CD14-positive monocyte (primary cell): ENCODE data around the gene NTRK2. TPM values are rescaled to one million over a fixed set of nuclear protein-coding genes. Genes with fewer than 3 reads are reported as not detected.

Source experiments
- DNase-seq, 3 donors: peaks; one replicate each; pipeline ENCODE4 v3.0.0-alpha.2; 2011 to 2022
- H2AFZ ChIP-seq: 2 replicates; pipeline ENCODE4 v1.6.0; 2012; ENCODE audit warnings: mild to moderate bottlenecking, low read depth, low read length, inconsistent platforms; ENCODE audit not compliant: insufficient read depth, poor library complexity, severe bottlenecking
- H3K27ac ChIP-seq, 2 donors: 1 replicate in 1 of 2; 2 replicates in 1 of 2; pipeline ENCODE4 v1.5.1; 2012 to 2013; ENCODE audit warnings: low read length in 2 of 2, control low read depth in 1 of 2, inconsistent platforms in 1 of 2, low read depth in 1 of 2, mild to moderate bottlenecking in 1 of 2
- H3K27me3 ChIP-seq, 2 donors: one replicate each; pipeline versions ENCODE4 v1.6.0 to v1.6.1; 2011 to 2013; ENCODE audit warnings: low read length in 2 of 2; ENCODE audit not compliant: control insufficient read depth in 2 of 2, insufficient read depth in 2 of 2
- H3K36me3 ChIP-seq, 2 donors: replicated peaks in 1 of 2; 1 replicate in 1 of 2; 2 replicates in 1 of 2; pipeline versions ENCODE4 v1.5.1 to v1.6.1; 2012 to 2013; ENCODE audit warnings: low read length in 2 of 2, control low read depth in 1 of 2, inconsistent platforms in 1 of 2, mild to moderate bottlenecking in 1 of 2; ENCODE audit not compliant: insufficient read depth in 2 of 2, control insufficient read depth in 1 of 2
- H3K4me1 ChIP-seq, 2 donors: 1 replicate in 1 of 2; 2 replicates in 1 of 2; pipeline versions ENCODE4 v1.5.1 to v1.6.1; 2012 to 2013; ENCODE audit warnings: low read length in 2 of 2, control low read depth in 1 of 2, inconsistent platforms in 1 of 2, mild to moderate bottlenecking in 1 of 2, moderate library complexity in 1 of 2; ENCODE audit not compliant: insufficient read depth in 2 of 2, control insufficient read depth in 1 of 2
- H3K4me2 ChIP-seq: replicated peaks from 2 replicates; pipeline ENCODE3; 2012; ENCODE audit warnings: low read length, moderate library complexity, mild to moderate bottlenecking; ENCODE audit not compliant: poor library complexity, severe bottlenecking; ENCODE audit errors: extremely low read depth
- H3K4me3 ChIP-seq, 3 experiments: fragments of 200-600 bp in 1 of 3; sonication (generic) in 1 of 3; replicated peaks in 1 of 3; 1 replicate in 2 of 3; 2 replicates in 1 of 3; pipeline ENCODE4 v1.5.1; 2011 to 2013; ENCODE audit warnings: low read length in 3 of 3, mild to moderate bottlenecking in 3 of 3, control low read depth in 2 of 3, low read depth in 2 of 3, inconsistent platforms in 1 of 3, moderate library complexity in 1 of 3
- H3K79me2 ChIP-seq: 2 replicates; pipeline ENCODE4 v1.6.0; 2012; ENCODE audit warnings: mild to moderate bottlenecking, control low read depth, inconsistent platforms, low read length, moderate library complexity; ENCODE audit not compliant: insufficient read depth
- H3K9ac ChIP-seq: 2 replicates; pipeline ENCODE4 v1.6.0; 2017; ENCODE audit warnings: low read length, mild to moderate bottlenecking; ENCODE audit not compliant: insufficient read depth, poor library complexity, severe bottlenecking
- H3K9me3 ChIP-seq, 2 donors: replicated peaks in 1 of 2; 1 replicate in 1 of 2; 2 replicates in 1 of 2; pipeline versions ENCODE4 v1.5.1 to v1.6.1; 2012 to 2013; ENCODE audit warnings: low read length in 2 of 2, control low read depth in 1 of 2; ENCODE audit not compliant: control insufficient read depth in 1 of 2, insufficient read depth in 1 of 2
- H4K20me1 ChIP-seq: 2 replicates; pipeline ENCODE4 v1.6.0; 2012; ENCODE audit warnings: mild to moderate bottlenecking, low read length, control low read depth, moderate library complexity; ENCODE audit not compliant: insufficient read depth
- H3K27ac Mint-ChIP-seq, 7 donors: one replicate each; pipeline ENCODE4 v1.8.0; 2020; ENCODE audit warnings: mild to moderate bottlenecking in 7 of 7, mixed read lengths in 7 of 7, moderate library complexity in 6 of 7, inconsistent platforms in 2 of 7
- H3K27me3 Mint-ChIP-seq, 3 donors: one replicate each; pipeline ENCODE4 v1.8.0; 2021 to 2022; ENCODE audit warnings: low read depth in 3 of 3, mild to moderate bottlenecking in 3 of 3, mixed read lengths in 3 of 3, moderate library complexity in 3 of 3, inconsistent platforms in 1 of 3
- H3K36me3 Mint-ChIP-seq, 2 donors: one replicate each; pipeline ENCODE4 v1.8.0; 2020; ENCODE audit warnings: mixed read lengths in 2 of 2, inconsistent platforms in 1 of 2, mild to moderate bottlenecking in 1 of 2
- H3K4me1 Mint-ChIP-seq: one replicate; pipeline ENCODE4 v1.8.0; 2020; ENCODE audit warnings: mild to moderate bottlenecking, mixed read lengths
- H3K4me3 Mint-ChIP-seq, 2 donors: one replicate each; pipeline ENCODE4 v1.8.0; 2020; ENCODE audit warnings: mild to moderate bottlenecking in 2 of 2, mixed read lengths in 2 of 2, moderate library complexity in 1 of 2
- H3K9me3 Mint-ChIP-seq, 7 donors: one replicate each; pipeline ENCODE4 v1.8.0; 2020 to 2022; ENCODE audit warnings: mixed read lengths in 7 of 7, mild to moderate bottlenecking in 6 of 7, moderate library complexity in 6 of 7, inconsistent platforms in 2 of 7
- CTCF ChIP-seq: fragments of 200-600 bp; IDR thresholded peaks from one replicate; pipeline ENCODE4 v1.8.0; 2022; ENCODE audit warnings: antibody characterized with exemption, mild to moderate bottlenecking
- WGBS: methylation state at CpG from one replicate; pipeline ENCODE4 v1.1.5; 2013; ENCODE audit warnings: missing lambda C conversion rate; ENCODE audit not compliant: insufficient coverage; 5-methylcytosine and 5-hydroxymethylcytosine counted together
- intact Hi-C, 2 donors: fragments of 100-400 bp; cut with micrococcal nuclease; formaldehyde crosslinking; loops; one replicate each; pipeline versions ENCODE4 v1.15.0 to v1.15.1; 2023
- polyA plus RNA-seq, 3 donors: library from polyadenylated mRNA; depleted of rRNA in 1 of 3; unstranded in 2 of 3; stranded (reverse) in 1 of 3; fragments of 300-500 nt in 2 of 3; fragments of >200 nt in 1 of 3; fragmentation: Illumina TruSeq in 2 of 3; gene quantifications; 1 replicate in 2 of 3; 2 replicates in 1 of 3; pipeline ENCODE4 v1.2.3, GENCODE V29; 2012 to 2021

Gene NTRK2
- polyA plus RNA-seq, 3 donors, result not detected

- Histone ChIP-seq H3K27ac (no peak overlapping the region), H2AFZ (no peak overlapping the region), H3K9ac (no peak overlapping the region), H3K4me2 (no peak overlapping the region), H3K36me3 (no peaks in the 10 kb centered on the region), H3K4me3 (no peak overlapping the region), H3K4me1 (no peaks in the 10 kb centered on the region), H4K20me1 (no peaks in the 10 kb centered on the region), H3K79me2 (no peaks in the 10 kb centered on the region), H3K27me3 (no peaks in the 10 kb centered on the region), H3K9me3 (peaks cover 0 to 6% of the 10 kb centered on the region in 2 donors)
- WGBS, result 100% methylated on average over 5 of the region's 8 CpGs
- no peaks in the 10 kb centered on the region for H3K4me1 Mint-ChIP-seq
- intact Hi-C loops, result no loop called here
- DNase-seq, result no peak
- no peak for TF ChIP-seq CTCF
- H3K9me3 Mint-ChIP-seq, result peaks cover 0 to 11% (median 7%) of the 10 kb centered on the region in 7 donors
- H3K27me3 Mint-ChIP-seq, result peaks cover 0 to 1% (median 0%) of the 10 kb centered on the region in 3 donors
- H3K36me3 Mint-ChIP-seq, result no peaks in the 10 kb centered on the region
- no peak overlapping the region for H3K4me3 Mint-ChIP-seq
- no peak overlapping the region for H3K27ac Mint-ChIP-seq
These were observed 217.3 kb downstream of the NTRK2 start for GRCh38 chr9:84886866-84887265.

- Histone ChIP-seq H3K9me3 (no peaks in the 10 kb centered on the region), H3K4me3 (no peak overlapping the region), H3K27me3 (no peaks in the 10 kb centered on the region), H3K27ac (no peak overlapping the region), H4K20me1 (no peaks in the 10 kb centered on the region), H3K4me2 (no peak overlapping the region), H3K79me2 (no peaks in the 10 kb centered on the region), H3K4me1 (no peaks in the 10 kb centered on the region), H3K9ac (no peak overlapping the region), H3K36me3 (no peaks in the 10 kb centered on the region), H2AFZ (no peak overlapping the region)
- peaks cover 0 to 3% (median 1%) of the 10 kb centered on the region in 3 donors for H3K27me3 Mint-ChIP-seq
- no peak overlapping the region for H3K27ac Mint-ChIP-seq
- intact Hi-C loops, result no loop called here
- no CpG with 5 or more reads among the region's 1 CpG for WGBS
- H3K36me3 Mint-ChIP-seq, result no peaks in the 10 kb centered on the region
- H3K9me3 Mint-ChIP-seq, result peaks cover 0 to 8% (median 0%) of the 10 kb centered on the region in 7 donors
- TF ChIP-seq CTCF, result no peak
- no peaks in the 10 kb centered on the region for H3K4me1 Mint-ChIP-seq
- no peak for DNase-seq
- H3K4me3 Mint-ChIP-seq, result no peak overlapping the region
These were observed 222.4 kb downstream of the NTRK2 start for GRCh38 chr9:84891924-84892323.
